ENCODE results near the gene ATXN10.
A peak's percentile ranks its signal among the peaks of the same experiment; 100 is the strongest.

Gene ATXN10

DNA sequence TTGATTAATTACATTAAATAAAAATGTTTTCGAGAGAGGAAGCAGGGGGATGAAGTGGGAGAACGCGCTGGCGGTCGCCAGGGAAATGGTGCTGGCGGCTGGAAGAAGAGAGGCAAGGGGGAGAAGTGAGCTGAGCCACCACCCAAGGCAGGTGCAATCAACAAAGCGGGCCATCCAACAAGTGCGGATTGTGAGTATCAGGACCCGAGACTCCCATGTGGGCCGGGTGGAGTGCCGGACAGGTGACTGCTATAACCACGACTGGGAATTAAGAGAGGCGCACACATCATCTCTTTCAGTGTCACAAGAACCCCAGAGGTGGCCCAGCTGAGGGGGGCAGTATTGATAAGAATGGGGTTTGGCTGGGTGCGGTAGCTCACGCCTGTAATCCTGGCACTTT is 41.2 kb upstream of the ATXN10 start:
- no peak overlapping the region for H2BK5ac ChIP-seq (ENCODE audit: low read depth, low read length, poor library complexity)
- H3K14ac ChIP-seq (ENCODE audit: low read length), result no peak overlapping the region
- H2BK120ac ChIP-seq (ENCODE audit: insufficient read depth, low read length, poor library complexity), result no peak overlapping the region
- WGBS (ENCODE audit: extremely low coverage, insufficient coverage, insufficient read length), result no CpG with 5 or more reads among the region's 15 CpGs
- no peak overlapping the region for H3K27ac ChIP-seq (ENCODE audit: low read depth, low read length)
- no peak overlapping the region for H2BK12ac ChIP-seq (ENCODE audit: low read length)
- H2AFZ ChIP-seq (ENCODE audit: insufficient read depth, low read length, poor library complexity), result no peak overlapping the region
- H3K27me3 ChIP-seq (ENCODE audit: insufficient read depth, low read length), result no peaks in the 10 kb centered on the region
- H3K36me3 ChIP-seq (ENCODE audit: control insufficient read depth in 1 of 2, insufficient read depth in 2 of 2, low read length in 2 of 2), result no peaks in the 10 kb centered on the region
- H4K12ac ChIP-seq (ENCODE audit: low read depth, low read length), result no peak overlapping the region
- H3K4me3 ChIP-seq (ENCODE audit: low read depth, low read length), result no peak overlapping the region
- H3K4ac ChIP-seq (ENCODE audit: low read depth, low read length), result no peak overlapping the region
- no peak overlapping the region for H3K18ac ChIP-seq (ENCODE audit: low read length)
- no peak overlapping the region for H4K8ac ChIP-seq (ENCODE audit: low read depth, low read length)
- H4K91ac ChIP-seq (ENCODE audit: low read depth, low read length), result no peak overlapping the region
- H3K23ac ChIP-seq (ENCODE audit: low read length), result no peak overlapping the region
- H3K4me1 ChIP-seq (ENCODE audit: control insufficient read depth in 1 of 2, insufficient read depth in 2 of 2, low read length in 2 of 2), result peaks cover 7 to 15% of the 10 kb centered on the region in 2 experiments
- H3K4me2 ChIP-seq (ENCODE audit: low read length), result no peak overlapping the region
- DNase-seq, result no peak
- peaks cover 5% of the 10 kb centered on the region for H3K79me1 ChIP-seq (ENCODE audit: low read length)
- no peaks in the 10 kb centered on the region for H3K9me3 ChIP-seq (ENCODE audit: insufficient read depth, low read depth, low read length)
- no peak overlapping the region for H3K9ac ChIP-seq (ENCODE audit: low read length)
- H2AK5ac ChIP-seq (ENCODE audit: low read length), result no peak overlapping the region
- H3K79me2 ChIP-seq (ENCODE audit: control insufficient read depth, insufficient read depth, low read length, poor library complexity), result no peaks in the 10 kb centered on the region

DNA sequence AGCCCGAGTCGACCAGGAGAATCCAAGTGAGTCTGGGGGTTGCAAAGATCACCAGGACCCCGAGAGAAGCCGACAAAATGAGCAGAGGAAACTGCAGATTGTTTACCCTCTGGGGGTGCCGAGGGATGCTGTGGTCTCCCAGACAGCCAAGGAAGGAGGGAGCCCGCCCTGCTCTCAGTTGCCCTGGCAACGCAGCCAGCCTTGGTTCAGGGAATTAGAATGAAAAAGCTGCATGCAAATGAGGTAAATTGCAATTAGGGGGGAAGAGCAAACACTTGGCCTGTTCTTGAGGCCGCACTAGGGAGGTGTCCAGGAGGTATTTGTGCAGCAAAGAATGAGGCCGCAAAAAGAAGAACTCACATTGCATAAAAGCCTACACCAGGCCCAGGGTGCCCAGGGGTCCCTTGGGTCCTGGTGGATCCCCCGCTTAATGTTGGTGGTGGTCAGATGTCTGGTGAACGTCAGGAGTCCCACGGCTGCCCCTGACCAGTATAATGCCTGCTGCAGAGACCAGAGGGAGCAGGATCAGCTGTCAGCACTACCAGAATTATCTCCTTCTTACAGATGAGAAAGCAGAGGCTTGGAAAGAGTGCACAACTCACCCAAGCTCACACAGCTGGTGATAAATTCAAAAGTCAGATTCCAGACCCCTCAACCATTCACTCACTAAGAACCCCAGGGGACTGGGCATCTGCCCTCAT is 40.3 kb upstream of the ATXN10 start:
- H3K23ac ChIP-seq (ENCODE audit: low read length), result no peak overlapping the region
- H3K27me3 ChIP-seq (ENCODE audit: insufficient read depth, low read length), result no peaks in the 10 kb centered on the region
- H4K12ac ChIP-seq (ENCODE audit: low read depth, low read length), result no peak overlapping the region
- no peak overlapping the region for H3K18ac ChIP-seq (ENCODE audit: low read length)
- no peak overlapping the region for H3K4me2 ChIP-seq (ENCODE audit: low read length)
- no peaks in the 10 kb centered on the region for H3K36me3 ChIP-seq (ENCODE audit: control insufficient read depth in 1 of 2, insufficient read depth in 2 of 2, low read length in 2 of 2)
- H4K8ac ChIP-seq (ENCODE audit: low read depth, low read length), result no peak overlapping the region
- no peaks in the 10 kb centered on the region for H3K9me3 ChIP-seq (ENCODE audit: insufficient read depth, low read depth, low read length)
- DNase-seq, result no peak
- H3K4ac ChIP-seq (ENCODE audit: low read depth, low read length), result no peak overlapping the region
- no CpG with 5 or more reads among the region's 12 CpGs for WGBS (ENCODE audit: extremely low coverage, insufficient coverage, insufficient read length)
- H3K14ac ChIP-seq (ENCODE audit: low read length), result no peak overlapping the region
- no peak overlapping the region for H3K27ac ChIP-seq (ENCODE audit: low read depth, low read length)
- H2BK120ac ChIP-seq (ENCODE audit: insufficient read depth, low read length, poor library complexity), result no peak overlapping the region
- H2AFZ ChIP-seq (ENCODE audit: insufficient read depth, low read length, poor library complexity), result no peak overlapping the region
- no peak overlapping the region for H2BK12ac ChIP-seq (ENCODE audit: low read length)
- H3K79me1 ChIP-seq (ENCODE audit: low read length), result peaks cover 5% of the 10 kb centered on the region
- H2BK5ac ChIP-seq (ENCODE audit: low read depth, low read length, poor library complexity), result no peak overlapping the region
- H4K91ac ChIP-seq (ENCODE audit: low read depth, low read length), result no peak overlapping the region
- H3K4me3 ChIP-seq (ENCODE audit: low read depth, low read length), result no peak overlapping the region
- H3K79me2 ChIP-seq (ENCODE audit: control insufficient read depth, insufficient read depth, low read length, poor library complexity), result no peaks in the 10 kb centered on the region
- peaks cover 7 to 14% of the 10 kb centered on the region in 2 experiments for H3K4me1 ChIP-seq (ENCODE audit: control insufficient read depth in 1 of 2, insufficient read depth in 2 of 2, low read length in 2 of 2)
- H2AK5ac ChIP-seq (ENCODE audit: low read length), result no peak overlapping the region
- no peak overlapping the region for H3K9ac ChIP-seq (ENCODE audit: low read length)

DNA sequence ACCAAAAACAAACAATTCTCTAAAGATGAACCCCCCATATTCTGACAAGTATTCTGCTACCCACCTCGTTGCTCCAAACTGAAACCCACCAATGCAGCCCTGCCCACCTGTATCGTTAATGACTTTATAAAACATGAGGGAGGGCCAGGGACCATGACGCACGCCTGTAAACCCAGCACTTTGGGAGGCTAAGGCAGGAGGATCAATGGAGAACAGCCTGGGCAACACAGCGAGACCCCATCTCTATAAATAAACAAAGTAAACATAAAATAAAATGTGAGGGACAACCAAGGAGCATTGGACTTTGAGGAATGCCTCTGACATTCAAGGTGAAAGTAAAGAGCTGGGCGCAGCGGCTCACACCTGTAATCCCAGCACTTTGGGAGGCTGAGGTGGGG is 39.8 kb upstream of the ATXN10 start:
- DNase-seq, result no peak
- no peak overlapping the region for H4K8ac ChIP-seq (ENCODE audit: low read depth, low read length)
- no peak overlapping the region for H4K91ac ChIP-seq (ENCODE audit: low read depth, low read length)
- H3K14ac ChIP-seq (ENCODE audit: low read length), result no peak overlapping the region
- no peak overlapping the region for H3K9ac ChIP-seq (ENCODE audit: low read length)
- no peak overlapping the region for H3K4ac ChIP-seq (ENCODE audit: low read depth, low read length)
- peak overlapping the region; percentile 44 for H2BK12ac ChIP-seq (ENCODE audit: low read length)
- H3K9me3 ChIP-seq (ENCODE audit: insufficient read depth, low read depth, low read length), result no peaks in the 10 kb centered on the region
- no peak overlapping the region for H3K4me2 ChIP-seq (ENCODE audit: low read length)
- no peak overlapping the region for H3K4me3 ChIP-seq (ENCODE audit: low read depth, low read length)
- H3K27ac ChIP-seq (ENCODE audit: low read depth, low read length), result no peak overlapping the region
- H3K23ac ChIP-seq (ENCODE audit: low read length), result no peak overlapping the region
- H2AFZ ChIP-seq (ENCODE audit: insufficient read depth, low read length, poor library complexity), result no peak overlapping the region
- H3K4me1 ChIP-seq (ENCODE audit: control insufficient read depth in 1 of 2, insufficient read depth in 2 of 2, low read length in 2 of 2), result peaks cover 7 to 12% of the 10 kb centered on the region in 2 experiments
- no peak overlapping the region for H2BK120ac ChIP-seq (ENCODE audit: insufficient read depth, low read length, poor library complexity)
- H3K18ac ChIP-seq (ENCODE audit: low read length), result no peak overlapping the region
- H3K27me3 ChIP-seq (ENCODE audit: insufficient read depth, low read length), result no peaks in the 10 kb centered on the region
- no peaks in the 10 kb centered on the region for H3K36me3 ChIP-seq (ENCODE audit: control insufficient read depth in 1 of 2, insufficient read depth in 2 of 2, low read length in 2 of 2)
- WGBS (ENCODE audit: extremely low coverage, insufficient coverage, insufficient read length), result no CpG with 5 or more reads among the region's 7 CpGs
- H3K79me2 ChIP-seq (ENCODE audit: control insufficient read depth, insufficient read depth, low read length, poor library complexity), result no peaks in the 10 kb centered on the region
- H3K79me1 ChIP-seq (ENCODE audit: low read length), result peaks cover 5% of the 10 kb centered on the region
- no peak overlapping the region for H4K12ac ChIP-seq (ENCODE audit: low read depth, low read length)
- H2AK5ac ChIP-seq (ENCODE audit: low read length), result no peak overlapping the region
- H2BK5ac ChIP-seq (ENCODE audit: low read depth, low read length, poor library complexity), result no peak overlapping the region

DNA sequence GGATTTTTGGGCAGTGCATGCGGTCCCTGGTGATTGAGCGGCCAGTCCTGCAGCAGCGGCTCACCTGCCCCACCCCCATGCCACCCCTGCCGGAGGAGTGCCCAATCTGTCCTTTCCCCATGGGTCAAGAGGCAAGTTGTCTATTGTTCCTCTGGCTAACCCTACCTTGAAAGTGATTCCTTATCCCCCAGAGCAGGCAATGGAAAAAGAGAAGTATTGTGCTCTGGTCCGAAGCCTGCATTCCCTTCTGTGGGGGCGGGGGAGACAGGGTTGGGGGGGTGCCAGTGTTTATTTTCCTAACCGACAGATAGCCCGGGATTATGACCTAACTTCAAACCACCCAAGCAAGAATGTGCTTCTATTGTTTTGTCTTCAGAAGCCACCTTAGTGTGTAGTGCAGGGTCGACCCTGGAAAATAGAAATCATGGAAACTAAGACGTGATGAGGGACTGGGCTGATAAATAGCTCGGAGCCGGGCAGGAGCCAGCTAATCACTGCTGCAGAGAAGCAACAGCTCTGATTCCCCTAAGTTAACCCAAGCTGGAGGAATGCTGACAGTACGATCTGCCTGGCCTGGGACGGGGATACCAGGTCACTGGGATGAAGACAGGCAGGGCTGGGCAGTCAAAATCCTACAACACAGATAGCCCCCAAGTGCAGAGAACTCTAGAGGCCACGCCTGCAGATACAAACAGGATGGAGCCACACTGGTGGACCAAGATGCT is 38.7 kb upstream of the ATXN10 start:
- Histone ChIP-seq H3K79me2 (ENCODE audit: control insufficient read depth, insufficient read depth, low read length, poor library complexity) (no peaks in the 10 kb centered on the region), H4K91ac (ENCODE audit: low read depth, low read length) (peak overlapping the region; percentile 30), H2BK12ac (ENCODE audit: low read length) (peak overlapping the region; percentile 58), H4K8ac (ENCODE audit: low read depth, low read length) (no peak overlapping the region), H3K79me1 (ENCODE audit: low read length) (peaks cover 5% of the 10 kb centered on the region), H3K18ac (ENCODE audit: low read length) (no peak overlapping the region), H3K9ac (ENCODE audit: low read length) (no peak overlapping the region), H3K23ac (ENCODE audit: low read length) (no peak overlapping the region), H3K14ac (ENCODE audit: low read length) (peak overlapping the region; percentile 2), H3K4me1 (ENCODE audit: control insufficient read depth in 1 of 2, insufficient read depth in 2 of 2, low read length in 2 of 2) (peaks cover 3 to 8% of the 10 kb centered on the region in 2 experiments), H3K36me3 (ENCODE audit: control insufficient read depth in 1 of 2, insufficient read depth in 2 of 2, low read length in 2 of 2) (no peaks in the 10 kb centered on the region), H3K4ac (ENCODE audit: low read depth, low read length) (no peak overlapping the region), H4K12ac (ENCODE audit: low read depth, low read length) (no peak overlapping the region), H2AFZ (ENCODE audit: insufficient read depth, low read length, poor library complexity) (no peak overlapping the region), H2AK5ac (ENCODE audit: low read length) (no peak overlapping the region), H2BK120ac (ENCODE audit: insufficient read depth, low read length, poor library complexity) (peak overlapping the region; percentile 11), H3K9me3 (ENCODE audit: insufficient read depth, low read depth, low read length) (no peaks in the 10 kb centered on the region), H3K4me3 (ENCODE audit: low read depth, low read length) (no peak overlapping the region), H2BK5ac (ENCODE audit: low read depth, low read length, poor library complexity) (peak overlapping the region; percentile 4), H3K27me3 (ENCODE audit: insufficient read depth, low read length) (no peaks in the 10 kb centered on the region), H3K27ac (ENCODE audit: low read depth, low read length) (no peak overlapping the region), H3K4me2 (ENCODE audit: low read length) (peak overlapping the region; percentile 12)
- WGBS (ENCODE audit: extremely low coverage, insufficient coverage, insufficient read length), result no CpG with 5 or more reads among the region's 15 CpGs
- no peak for DNase-seq

All from trophoblast cell (in vitro differentiated cells and primary cell).